GM18868 (cell line): ENCODE results near the gene RALGPS1.
A peak's percentile ranks its signal among the peaks of the same experiment; 100 is the strongest.

Experiments
- ATAC-seq: cut with Tn5 transposase; IDR thresholded peaks from one replicate; pipeline ENCODE4 v1.9.1; 2021; ENCODE audit warnings: mild to moderate bottlenecking, moderate library complexity; ENCODE audit not compliant: unreplicated experiment

The RALGPS1 gene

DNA sequence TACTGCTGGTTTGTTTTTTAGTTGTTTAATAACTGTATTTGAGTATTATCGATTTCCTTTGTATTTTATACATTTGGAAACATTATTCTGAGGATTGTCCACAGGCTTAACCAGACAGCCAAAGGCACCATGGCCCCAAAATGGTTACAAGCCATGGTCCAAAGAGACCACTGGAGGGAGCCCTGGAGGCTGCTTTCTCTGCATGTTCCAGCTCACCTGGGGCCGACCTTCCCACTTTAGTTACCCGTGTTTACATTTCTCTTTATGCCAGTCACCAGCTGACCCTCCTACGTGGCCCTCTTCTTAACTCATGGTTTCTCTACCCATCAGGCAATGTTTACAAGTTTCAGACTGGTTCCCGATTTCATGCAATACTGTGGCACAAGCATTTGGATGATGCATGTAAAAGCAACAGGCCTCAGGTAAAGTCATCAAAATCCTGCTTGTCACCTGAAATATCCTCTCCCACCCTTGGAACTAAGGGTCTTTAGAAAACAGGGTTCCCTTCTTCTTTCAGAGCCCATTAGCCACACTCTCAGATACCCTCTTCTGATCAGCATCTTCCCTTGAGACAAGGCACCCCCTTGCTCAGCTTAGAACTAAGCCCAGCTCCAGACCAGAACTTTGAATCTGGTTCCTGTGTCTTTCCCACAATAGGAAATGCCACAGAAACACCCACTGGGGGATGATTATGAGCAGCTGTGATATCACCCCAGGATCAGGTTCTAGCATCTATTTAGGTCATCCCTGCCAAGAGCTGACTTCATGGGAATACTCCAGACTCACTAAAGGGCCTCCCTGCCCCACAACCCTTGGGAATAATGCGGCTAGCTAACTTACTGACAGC is 300.1 kb downstream of the RALGPS1 start:
- no peak for ATAC-seq

DNA sequence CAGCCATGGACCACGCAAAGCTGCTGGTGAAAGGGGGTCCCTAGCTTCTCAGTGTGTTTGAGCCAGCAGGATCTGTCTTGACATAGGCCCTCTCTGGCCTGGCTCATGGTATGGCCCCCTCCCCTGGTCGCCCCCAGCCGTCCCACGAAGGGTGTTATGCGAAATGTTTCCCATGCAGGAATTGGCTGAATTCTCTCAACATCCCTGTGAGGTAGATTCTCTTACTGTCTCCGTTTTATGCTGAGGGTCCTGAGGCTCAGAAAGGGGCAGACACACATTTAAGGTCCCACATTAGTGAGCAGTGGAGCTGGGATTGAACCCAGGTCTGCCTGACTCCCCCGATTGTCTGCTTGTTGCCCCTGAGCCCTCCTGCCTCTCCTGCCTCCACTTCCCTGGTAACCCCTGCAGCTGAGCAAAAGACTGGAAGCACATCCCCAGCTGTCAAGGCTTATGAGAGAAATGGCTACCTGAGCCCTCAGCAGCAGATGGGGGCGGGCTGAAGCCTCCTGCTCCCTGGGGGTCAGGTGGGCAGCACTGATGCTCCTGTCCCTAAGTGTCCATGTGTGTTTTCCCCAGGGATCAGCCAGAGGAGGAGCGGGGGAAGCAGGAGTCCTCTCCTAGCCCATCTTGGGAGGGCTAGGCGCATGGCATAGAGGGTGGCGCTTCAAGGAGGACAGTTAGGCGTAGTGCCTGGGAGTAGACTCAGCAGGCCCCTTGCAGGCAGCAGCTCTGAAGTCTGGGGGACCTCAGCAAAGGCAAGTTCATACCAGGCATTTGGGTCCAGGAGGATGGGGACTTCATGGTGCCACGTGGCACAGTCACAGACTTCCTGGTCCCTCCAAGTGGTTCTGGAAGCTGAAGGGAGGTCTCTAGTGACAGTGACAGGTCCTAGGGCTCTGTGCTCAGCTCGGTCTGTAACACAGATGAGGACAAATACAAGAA is 301.0 kb downstream of the RALGPS1 start:
- no peak for ATAC-seq

DNA sequence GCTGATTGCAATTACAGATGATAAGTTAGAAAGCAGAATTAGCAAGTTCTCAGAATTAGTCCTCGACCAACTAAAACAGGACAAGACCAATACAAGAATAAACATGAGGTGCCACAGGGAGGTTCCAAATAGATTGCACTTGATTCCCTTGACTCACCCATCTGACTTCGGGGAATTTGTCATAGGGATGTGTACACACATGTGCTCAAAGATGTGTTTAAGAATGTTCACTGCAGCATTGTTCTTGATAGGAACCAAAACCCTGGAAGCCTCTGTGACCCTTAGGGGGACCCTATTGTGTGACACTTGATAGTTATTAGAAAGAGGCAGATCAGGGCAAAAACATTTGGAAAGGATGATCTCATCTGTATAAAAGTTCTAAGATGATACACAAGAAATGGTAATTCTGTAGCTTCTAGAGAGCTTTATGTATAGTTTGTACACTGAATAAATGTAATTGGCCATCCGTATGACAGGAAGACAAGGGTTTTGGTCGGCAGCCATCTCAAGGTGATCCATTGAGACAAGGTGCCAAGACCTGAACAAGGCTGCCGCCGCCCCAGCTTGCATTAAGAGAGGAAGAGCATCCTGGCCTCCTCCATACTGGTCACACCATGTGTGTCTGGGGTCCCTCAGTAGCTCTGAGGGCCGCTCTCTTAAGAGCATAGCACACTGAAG is 301.8 kb downstream of the RALGPS1 start:
- ATAC-seq: no peak

DNA sequence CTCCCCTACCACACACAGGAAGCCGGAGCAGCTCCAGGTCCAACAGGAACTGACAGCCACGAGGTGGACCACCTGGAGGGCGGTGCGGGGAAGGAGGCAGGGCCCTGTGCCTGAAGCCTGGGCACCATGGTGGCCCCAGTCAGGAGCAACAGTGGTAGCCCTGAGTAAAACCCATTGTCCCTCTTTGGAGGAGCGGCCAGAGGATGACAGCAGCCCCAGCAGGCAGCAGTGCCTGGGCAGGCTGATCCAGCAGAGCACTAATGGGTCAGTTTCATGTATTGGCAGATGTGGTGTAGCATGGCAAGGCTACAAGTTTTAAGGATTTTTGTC is 302.3 kb downstream of the RALGPS1 start:
- ATAC-seq: no peak

DNA sequence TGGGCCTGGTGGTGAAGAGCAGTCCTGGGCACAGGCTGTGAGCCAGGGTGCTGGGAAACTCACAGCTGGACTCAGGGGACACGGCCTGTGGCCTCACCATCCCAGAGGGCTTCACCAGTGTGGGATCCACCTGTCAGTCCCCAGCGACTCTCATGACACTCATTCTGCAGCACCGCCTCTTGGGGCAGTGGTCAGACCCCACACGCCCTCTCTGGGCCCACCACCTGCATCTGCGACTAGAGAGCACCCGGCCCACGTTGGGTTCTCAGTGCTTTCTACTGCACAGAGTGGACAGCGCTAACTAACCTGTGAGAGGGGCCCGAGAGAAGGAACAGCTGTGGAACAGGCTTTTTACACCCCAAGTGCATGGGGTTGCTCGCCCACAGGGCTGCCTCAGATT is 304.2 kb downstream of the RALGPS1 start:
- no peak for ATAC-seq

DNA sequence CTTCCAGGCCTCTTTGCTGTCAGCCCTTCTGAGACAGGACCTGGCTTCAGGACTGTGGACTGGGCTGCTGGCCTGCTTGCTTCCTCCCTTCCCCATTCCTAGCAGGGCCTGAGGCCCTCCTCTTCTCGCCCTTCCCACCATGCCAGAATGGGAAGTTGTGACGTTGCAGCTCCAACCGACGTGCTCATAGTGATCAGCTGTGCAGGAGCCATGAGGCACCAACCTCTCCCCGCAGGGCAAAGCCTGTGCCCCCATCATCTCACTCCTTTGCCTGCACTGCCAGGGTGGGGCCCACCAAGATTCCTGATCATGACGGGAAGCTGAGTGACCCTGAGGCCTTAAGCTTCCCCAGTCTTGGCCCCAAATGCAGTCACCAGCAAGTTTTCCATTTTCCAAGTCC is 304.9 kb downstream of the RALGPS1 start:
- ATAC-seq: no peak

DNA sequence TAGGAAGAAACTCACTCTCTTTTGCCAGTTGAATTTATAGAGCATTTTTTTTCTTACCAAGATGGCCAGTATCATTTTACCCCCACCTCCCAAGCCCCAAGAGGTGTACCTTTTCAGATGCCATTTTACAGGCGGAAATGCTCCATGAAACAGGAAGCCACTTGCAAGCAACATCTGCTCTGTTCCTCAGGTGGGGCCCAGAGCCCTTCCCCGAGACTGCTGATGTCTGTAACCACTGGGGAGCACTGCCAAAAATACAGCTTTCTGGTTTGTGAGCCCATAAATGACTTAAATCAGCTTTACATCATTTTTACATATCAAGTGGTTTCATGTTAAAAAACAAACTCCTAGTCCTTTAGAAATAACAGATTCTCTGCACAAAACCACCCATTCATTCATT is 307.1 kb downstream of the RALGPS1 start:
- no peak for ATAC-seq

DNA sequence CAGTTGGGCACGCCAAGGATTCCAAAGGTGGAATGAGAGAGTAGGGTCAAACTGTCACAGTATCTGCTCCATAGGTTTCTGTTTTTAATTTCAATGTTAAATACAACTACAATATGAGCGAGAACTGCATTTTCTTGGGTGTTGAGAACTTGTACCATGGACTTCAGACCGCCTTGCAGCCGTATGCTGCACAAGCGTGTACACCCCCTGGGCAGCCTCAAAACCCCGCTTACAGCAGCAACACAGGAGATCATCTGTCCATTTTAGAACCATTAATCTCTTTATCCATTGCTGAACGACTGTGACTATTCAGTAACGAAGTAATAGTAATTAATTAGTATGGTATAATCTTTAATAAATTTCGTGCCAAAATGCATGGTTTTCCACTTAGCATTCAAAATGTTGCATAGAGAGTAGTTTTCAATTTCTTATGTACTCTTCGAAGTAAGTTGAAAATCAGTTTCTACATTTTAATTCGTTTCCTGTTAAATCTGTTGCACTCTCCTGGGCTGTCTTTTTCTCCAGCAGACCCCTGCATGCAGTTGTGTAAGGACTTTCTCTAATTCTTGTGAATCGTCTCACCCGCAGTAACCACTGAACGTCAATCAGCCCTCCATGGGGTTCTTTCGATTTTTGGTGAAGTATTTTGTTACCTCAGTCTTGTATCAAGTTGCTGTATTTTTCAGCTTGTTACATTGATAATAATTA is 308.0 kb downstream of the RALGPS1 start:
- no peak for ATAC-seq

DNA sequence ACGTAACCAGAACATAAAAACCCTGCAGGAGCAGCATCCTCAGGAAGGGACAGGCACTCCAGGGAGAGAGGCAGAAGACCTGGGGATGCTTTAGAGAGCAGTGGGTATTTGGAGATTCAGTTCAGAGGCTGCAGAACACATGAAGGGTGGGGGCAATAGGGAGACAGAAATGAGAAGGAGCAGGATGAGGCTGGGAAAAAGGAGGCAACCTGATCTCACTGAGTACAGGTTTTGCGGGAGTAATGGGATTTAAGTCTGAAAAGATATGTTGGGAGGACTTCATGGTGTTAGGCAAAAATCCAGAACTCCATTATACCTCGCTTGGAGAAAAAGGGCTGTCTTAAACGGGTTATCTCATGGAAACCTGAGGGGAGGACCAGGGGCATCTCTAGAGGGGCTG is 308.7 kb downstream of the RALGPS1 start:
- ATAC-seq: no peak

DNA sequence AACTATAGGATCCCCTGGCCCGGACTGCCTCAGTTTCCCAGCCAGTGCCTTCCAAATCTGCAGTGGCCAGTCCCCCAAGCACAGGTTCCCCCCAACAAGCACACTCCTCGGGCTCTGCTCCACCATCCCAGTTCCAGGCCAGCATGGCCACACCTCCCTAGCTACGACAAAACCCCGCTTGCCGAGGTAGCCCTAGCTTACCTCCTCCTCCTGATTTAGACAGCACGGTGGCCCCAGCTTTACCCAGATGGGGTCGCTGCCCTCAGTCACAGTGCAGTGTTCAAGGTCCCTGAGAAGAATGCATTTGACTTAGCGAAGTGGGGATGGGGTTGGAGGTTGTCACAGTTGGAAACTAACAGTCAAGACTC is 309.2 kb downstream of the RALGPS1 start:
- no peak for ATAC-seq

DNA sequence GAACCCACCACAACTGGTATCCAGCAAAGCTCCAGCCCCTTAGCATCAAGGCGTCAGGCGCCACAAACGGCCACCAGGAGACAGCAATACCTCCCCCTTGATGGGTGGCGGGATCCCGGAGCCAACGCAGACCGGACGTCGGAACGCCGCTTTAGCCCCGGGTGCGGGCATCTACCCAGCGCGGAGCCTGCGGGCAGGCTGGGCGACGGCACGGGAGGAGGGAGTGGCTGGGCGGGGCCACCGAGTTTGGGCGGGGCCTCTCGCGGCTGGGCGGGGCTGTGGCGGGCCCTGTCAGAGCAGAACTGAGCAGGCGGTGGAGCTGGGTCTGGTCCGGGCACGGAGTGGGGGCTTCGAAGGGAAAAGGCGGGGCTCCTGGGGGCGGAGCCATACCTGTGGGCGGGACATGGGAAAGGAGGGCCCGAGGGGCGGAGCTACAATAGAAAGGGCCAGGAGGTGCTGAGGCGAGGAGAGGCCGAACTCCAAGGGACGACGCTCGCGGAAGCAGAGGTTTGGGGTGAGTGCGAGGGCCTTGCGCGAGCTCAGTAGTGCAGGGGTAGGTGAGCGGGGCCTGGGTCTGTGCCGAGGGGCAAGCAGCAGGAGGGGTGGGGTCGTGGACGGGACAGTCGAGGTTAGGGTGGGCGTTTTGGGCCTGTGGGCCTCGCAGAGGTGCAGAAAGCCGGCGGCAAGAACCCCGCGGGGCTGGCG is 309.7 kb downstream of the RALGPS1 start:
- ATAC-seq: peak; percentile 57

DNA sequence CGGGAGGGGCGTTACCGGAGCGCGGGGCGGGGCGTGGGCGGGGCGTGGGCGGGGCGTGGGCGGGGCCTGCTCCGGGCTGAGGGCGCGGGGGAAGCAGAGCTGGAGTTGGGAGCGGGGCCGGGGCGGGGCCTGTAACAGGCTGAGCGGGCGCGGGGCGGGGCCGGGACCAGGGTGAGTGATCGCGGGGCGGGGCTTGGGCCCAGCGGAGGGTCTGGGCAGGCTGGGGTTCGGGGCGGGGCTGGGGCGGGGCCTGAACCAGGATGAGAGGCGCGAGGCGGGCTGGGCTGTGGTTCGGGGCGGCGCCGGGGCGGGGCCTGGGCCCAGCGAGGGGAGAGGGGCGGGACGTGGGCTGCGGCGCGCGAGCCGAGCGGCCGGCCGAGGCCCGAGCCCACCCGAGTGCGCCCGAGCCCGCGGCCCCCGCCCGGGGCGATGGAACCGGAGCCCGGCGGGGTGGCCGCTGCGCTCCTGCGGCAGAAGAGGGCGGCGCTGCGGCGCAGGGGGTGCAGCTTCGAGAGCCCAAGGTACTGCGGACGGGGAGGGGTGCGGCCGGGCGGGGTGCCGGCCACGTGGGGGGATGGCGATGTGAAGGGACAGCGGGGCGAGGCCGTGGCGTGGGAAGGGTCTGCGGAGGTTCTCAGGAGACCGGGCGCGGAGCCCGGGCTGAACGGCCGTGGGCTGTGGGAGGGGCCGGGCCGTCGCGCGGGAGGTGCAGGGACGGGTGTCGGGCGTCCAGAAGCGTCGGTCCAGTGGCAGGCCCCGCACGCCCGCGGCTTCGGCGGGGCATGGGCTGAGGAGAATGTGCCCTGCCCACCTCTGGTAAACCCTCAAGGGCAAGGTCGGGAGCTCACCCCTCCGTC is 310.5 kb downstream of the RALGPS1 start:
- peak; percentile 63 for ATAC-seq

DNA sequence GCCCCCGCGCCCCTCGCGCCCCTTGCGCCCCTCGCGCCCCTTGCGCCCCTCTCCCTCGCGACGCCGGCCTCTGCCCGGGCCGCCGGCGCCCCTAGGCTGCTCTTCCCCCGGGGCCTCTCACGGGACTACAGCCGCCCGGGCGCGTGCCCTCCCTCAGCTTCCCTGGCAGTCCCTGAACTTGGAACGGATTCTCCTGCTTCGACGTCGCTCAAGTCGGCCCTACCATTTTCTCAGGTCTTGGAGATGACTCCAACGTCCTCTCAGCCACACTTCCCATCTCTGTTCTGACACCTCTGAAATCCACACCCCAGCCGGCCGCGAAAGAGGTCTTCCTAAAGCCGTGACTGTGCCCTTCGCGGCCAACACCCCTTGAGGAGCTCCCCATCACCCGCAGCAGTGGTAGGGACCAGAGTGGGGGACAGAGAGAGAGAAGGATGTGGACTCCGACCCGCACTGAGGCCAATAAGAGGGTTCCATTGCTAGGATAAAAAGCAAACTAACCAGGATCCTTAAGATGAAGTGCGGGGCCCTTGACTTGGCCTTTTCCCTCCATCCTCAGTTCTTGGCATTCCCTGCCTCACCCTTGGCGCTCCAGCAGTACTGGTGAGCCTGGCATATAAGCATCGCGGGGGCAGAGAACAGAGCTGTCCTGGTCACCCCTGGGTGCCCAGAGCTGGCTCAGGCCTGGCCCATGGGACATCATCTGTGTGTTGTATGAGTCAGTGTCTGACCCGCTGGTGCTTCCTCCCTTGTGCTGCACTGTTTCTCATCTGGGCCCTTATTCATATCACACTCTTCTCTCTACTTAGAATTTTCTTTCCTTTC is 311.4 kb downstream of the RALGPS1 start:
- no peak for ATAC-seq

DNA sequence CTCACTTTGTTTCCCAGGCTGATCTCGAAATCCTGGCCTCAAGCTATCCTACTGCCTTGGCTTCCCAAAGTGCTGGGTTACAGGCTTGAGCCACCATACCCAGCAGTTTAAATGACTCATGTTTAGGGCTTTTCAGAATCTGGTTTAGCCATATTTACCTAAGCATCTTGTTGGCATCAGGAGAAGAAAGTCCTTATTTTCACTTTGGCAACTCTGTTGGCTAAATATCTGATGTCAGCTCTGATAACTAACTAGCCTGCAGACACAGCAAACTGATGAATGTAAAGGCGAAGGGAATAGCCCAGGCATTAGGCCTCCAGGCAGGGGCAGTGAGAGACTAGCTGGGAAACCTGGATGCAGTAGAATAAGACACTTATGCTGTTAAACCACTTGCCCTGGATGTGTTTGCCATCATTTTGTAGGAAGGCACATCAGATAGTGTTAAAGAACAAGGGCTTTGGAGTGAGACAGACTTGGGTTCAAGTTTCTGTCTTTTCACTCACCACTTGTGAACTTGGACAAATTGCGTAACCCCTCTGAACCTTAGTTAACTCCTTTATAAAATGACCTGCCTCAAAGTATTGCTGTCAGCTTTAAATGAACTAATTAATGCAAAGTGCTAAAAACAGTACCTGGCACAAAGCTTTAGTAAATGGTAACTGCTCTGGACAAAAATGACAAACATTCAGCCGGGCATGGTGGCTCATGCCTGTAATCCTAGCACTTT is 315.3 kb downstream of the RALGPS1 start:
- ATAC-seq: no peak

DNA sequence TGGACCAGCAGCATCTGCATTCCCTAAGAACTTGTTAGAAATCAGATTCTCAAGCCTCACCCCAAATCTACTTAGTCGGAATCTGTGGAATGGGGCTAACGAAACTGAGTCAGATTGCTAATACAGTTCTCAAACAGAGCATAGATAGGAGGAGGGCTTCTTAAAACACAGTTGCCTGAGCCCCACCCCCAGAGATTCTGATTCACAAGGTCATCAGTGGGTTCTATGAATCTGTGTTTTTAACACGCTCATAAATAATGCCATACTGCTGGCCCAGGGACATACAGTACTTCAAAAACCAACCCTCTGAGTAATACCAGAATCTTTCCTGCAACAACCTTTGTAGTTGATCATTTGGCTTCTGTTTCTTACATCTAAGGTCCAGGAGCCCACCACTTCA is 317.1 kb downstream of the RALGPS1 start:
- ATAC-seq: no peak

DNA sequence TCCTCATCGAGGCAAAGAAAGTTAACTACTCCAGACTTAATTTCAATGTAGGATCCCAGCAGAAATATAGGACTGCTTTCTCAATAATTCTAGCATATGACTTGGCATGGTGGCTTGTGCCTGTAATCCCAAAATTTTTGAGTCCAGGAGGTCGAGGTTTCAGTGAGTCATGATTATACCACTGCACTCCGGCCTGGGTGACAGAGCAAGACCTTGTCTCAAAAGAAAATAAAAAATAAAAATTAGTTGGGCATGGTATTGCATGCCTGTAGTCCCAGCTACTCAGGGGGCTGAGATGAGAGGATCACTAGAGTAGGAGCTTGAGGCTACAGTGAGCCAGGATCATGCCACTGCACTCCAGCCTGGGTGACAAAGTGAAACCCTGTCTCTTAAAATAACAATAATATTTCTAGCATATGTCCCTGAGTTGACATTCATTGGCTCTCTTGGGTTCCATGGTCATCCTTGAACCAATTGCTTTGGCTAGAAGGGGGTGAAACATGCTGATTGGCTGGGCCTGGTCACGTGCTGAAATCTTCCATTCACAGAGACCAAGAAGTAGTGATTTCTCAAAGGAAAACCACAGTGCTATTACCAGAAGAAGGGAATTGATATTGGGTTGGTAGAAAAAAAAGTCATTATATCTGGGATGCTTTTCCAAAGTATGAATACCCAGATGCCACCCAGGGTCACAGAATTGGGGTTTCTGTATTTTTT is 318.4 kb downstream of the RALGPS1 start:
- ATAC-seq: no peak

DNA sequence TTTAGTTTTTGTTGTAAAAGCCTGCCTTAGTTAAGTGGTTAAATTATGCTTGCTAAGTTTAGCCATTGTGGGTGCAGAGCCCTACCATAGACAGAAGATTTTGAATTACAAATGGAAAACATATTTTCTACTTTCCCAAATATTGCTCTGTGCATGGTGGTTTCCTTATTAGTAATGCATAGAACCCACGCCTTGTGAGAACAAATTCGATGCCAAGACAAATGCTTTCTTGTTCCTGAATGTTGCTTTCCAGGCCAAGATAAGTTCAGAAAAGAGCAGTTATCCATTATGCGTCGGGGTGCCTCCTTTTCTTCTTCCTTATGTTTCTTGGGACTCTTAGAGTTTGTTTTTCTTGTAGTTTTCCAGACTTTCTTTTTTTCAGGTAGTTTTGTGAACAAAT is 319.0 kb downstream of the RALGPS1 start:
- no peak for ATAC-seq
